ENCODE measurements around the gene PPP1R27. TPM values are rescaled to one million over a fixed set of nuclear protein-coding genes. Genes with fewer than 3 reads are reported as not detected.

Gene PPP1R27
- total RNA-seq, 2 donors from 2014 or later = 1.6 TPM; not detected in 1

DNA sequence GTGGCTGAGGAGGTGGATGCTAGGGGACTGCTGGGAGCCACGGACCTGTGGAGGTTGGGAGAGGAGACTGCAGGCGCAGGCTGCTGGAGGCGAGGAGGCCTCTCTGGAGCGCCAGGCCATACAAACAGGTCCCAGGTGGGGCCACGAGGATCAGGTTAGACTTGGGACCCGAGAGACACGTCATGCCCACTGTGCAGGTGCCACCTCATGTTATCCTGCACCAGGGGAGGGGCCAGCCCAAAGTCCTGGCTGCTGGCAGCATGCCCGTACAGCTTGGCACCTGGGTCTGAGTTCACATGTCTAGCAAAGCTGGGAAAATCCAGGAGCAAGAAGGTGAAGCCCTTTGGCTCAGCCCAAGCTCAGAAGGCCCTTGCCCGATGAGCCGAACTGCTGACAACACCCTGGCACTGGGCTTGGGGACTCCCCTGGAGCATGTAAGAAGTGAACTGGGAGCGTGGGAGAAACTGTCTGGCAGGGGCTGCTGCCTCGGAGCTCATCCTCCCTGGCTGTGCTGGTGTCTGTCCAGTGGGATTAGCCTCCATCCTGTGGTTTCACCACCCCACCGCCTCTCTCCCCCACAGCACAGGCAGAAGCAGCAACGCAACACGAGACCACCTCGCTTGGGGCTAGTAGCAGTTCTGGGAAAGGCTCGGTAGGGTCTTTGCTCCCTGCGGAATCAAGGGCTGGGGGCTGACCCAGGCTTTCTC is 31.0 kb upstream of the PPP1R27 start:
- intact Hi-C loops (cut with DNase I) = no loop called here
- Histone ChIP-seq H3K27ac (no peak overlapping the region), H3K4me1 (replicated peaks) (peaks cover 20% of the 10 kb centered on the region), H3K27me3 (replicated peaks; ENCODE audit: insufficient read depth) (no peaks in the 10 kb centered on the region), H3K36me3 (peaks cover 0 to 10% of the 10 kb centered on the region in 2 donors), H3K4me3 (no peak overlapping the region), H3K9me3 (no peaks in the 10 kb centered on the region)
- TF ChIP-seq POLR2A (IDR thresholded peaks at IDR 0.05) = no peak
- TF ChIP-seq, protein P1, sequence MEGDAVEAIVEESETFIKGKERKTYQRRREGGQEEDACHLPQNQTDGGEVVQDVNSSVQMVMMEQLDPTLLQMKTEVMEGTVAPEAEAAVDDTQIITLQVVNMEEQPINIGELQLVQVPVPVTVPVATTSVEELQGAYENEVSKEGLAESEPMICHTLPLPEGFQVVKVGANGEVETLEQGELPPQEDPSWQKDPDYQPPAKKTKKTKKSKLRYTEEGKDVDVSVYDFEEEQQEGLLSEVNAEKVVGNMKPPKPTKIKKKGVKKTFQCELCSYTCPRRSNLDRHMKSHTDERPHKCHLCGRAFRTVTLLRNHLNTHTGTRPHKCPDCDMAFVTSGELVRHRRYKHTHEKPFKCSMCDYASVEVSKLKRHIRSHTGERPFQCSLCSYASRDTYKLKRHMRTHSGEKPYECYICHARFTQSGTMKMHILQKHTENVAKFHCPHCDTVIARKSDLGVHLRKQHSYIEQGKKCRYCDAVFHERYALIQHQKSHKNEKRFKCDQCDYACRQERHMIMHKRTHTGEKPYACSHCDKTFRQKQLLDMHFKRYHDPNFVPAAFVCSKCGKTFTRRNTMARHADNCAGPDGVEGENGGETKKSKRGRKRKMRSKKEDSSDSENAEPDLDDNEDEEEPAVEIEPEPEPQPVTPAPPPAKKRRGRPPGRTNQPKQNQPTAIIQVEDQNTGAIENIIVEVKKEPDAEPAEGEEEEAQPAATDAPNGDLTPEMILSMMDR (IDR thresholded peaks at IDR 0.05) = no peak
- TF ChIP-seq POLR2AphosphoS5 (IDR thresholded peaks at IDR 0.05) = no peak
- DNase-seq (ENCODE audit: low spot score) = no peak
- 70% methylated on average over 15 of the region's 18 CpGs for WGBS

DNA sequence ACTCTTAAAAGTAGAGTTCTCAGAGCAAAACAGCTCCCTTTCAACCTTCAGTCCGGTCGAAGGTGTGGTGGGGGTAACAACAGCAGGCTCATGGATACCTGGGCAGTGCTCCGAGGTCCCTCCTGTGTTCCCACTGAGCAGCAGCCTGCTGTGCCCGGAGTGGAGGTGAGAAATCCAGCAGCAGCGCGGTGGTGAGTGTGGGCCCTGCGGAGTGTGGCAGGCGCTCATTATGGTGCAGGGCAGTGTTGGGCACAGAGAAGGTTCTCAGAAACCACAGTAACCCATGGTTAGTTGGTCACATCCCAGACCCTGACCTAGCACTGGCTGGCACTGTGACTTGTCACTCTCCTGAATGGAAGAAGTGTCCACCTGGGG is 30.5 kb upstream of the PPP1R27 start:
- Histone ChIP-seq H3K4me3 (no peak overlapping the region), H3K4me1 (replicated peaks) (peaks cover 20% of the 10 kb centered on the region), H3K36me3 (peaks cover 0 to 10% of the 10 kb centered on the region in 2 donors), H3K27me3 (replicated peaks; ENCODE audit: insufficient read depth) (no peaks in the 10 kb centered on the region), H3K27ac (no peak overlapping the region), H3K9me3 (no peaks in the 10 kb centered on the region)
- TF ChIP-seq, protein P1 (IDR thresholded peaks at IDR 0.05) = no peak
- TF ChIP-seq POLR2A (IDR thresholded peaks at IDR 0.05) (no peak), POLR2AphosphoS5 (IDR thresholded peaks at IDR 0.05) (no peak)
- intact Hi-C loops (cut with DNase I) = no loop called here
- no peak for DNase-seq (ENCODE audit: low spot score)
- WGBS = 91% methylated on average over 8 of the region's 8 CpGs

DNA sequence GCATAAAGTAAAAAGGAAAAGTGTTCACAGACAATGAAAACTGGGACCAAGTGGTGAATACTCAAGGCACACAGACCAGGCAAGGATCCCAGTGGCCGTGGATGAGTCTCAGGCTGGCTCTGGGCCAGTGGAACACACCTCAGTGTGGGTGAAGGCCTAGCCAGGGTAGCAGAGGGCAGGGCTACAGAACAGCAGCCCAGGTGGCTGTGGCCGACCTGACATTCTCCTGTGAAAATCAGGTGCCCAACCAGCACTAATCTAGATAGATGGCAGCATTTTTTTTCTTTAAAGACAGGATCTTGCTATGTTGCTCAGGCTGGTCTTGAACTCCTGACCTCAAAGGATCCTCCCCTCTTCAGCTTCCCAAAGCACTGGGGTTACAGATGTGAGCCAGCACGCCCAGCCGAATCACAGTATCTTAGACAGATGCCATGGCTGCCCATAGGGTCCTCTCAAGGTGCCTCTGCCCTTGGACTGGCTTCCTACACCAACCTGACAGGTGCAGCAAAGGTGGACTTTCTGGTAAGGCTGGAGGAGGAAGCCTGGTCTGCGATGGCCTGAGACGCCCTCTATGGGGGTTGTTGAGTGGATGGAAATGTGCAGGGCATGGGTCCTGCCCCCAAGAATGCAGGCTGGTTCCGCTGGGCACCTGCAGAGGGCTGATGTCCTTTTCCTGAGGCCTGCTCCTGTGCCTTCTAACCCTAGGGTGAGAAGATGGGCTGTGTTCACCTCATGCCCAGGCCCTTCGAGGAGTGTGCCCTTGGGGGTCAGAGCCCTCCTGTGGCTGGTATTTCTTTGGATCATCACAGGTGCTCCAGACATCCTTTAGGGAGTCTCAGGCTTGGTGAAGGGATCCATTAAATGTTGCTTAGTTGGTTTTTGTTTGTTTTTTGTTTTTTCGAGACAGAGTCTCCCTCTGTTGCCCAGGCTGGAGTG is 29.3 kb upstream of the PPP1R27 start:
- Histone ChIP-seq H3K36me3 (peaks cover 0 to 9% of the 10 kb centered on the region in 2 donors), H3K4me3 (no peak overlapping the region), H3K4me1 (replicated peaks) (peaks cover 14% of the 10 kb centered on the region), H3K27ac (no peak overlapping the region), H3K27me3 (replicated peaks; ENCODE audit: insufficient read depth) (no peaks in the 10 kb centered on the region), H3K9me3 (no peaks in the 10 kb centered on the region)
- intact Hi-C loops (cut with DNase I) = no loop called here
- 74% methylated on average over 9 of the region's 9 CpGs for WGBS
- no peak for DNase-seq (ENCODE audit: low spot score)
- TF ChIP-seq, protein P1 (IDR thresholded peaks at IDR 0.05) = no peak
- no peak for TF ChIP-seq POLR2A (IDR thresholded peaks at IDR 0.05)
- TF ChIP-seq POLR2AphosphoS5 (IDR thresholded peaks at IDR 0.05) = no peak

DNA sequence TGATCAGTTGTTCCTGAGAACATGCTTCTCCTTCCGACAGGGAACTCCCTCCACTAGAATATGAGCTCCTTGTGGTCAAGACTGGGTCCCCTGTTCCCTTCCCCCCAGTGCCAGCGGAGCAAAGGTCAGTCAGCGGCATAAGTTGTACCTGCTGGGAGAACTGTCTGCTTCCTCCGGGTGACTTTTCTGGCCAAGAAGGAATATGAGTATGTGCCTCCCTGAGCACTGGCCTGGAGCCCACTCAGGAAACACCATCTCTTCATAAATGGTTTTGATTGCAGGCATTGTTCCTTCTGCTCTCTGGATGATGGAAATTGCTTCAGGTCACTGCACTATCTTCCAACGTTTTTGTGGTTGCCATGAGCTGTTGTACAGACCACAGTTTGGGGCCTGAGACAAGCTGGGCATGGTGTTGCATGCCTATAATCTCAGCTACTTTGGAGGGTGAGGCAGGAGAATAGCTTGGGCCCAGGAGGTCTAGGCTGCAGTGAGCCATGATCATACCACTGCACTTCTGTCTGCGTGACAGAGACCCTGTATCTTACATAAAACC is 28.3 kb upstream of the PPP1R27 start:
- H3K4me3 ChIP-seq = no peak overlapping the region
- H3K27me3 ChIP-seq (replicated peaks; ENCODE audit: insufficient read depth) = no peaks in the 10 kb centered on the region
- H3K36me3 ChIP-seq = no peaks in the 10 kb centered on the region
- no peaks in the 10 kb centered on the region for H3K9me3 ChIP-seq
- WGBS = 78% methylated on average over 6 of the region's 6 CpGs
- no peak overlapping the region for H3K27ac ChIP-seq
- no peak for TF ChIP-seq POLR2AphosphoS5 (IDR thresholded peaks at IDR 0.05)
- TF ChIP-seq, protein P1 (IDR thresholded peaks at IDR 0.05) = no peak
- intact Hi-C loops (cut with DNase I) = no loop called here
- no peak for DNase-seq (ENCODE audit: low spot score)
- peaks cover 16% of the 10 kb centered on the region for H3K4me1 ChIP-seq (replicated peaks)
